HEK293 (cell line): ENCODE results near the gene PLD5.
"Not testable (repeated sequence)": the region's sequence is repeated elsewhere in the genome, so short reads cannot be mapped to it uniquely, and the experiment has no call there.

Source experiments
- ZEB2 ChIP-seq: fragments of 450-650 bp; formaldehyde crosslinking; IDR thresholded peaks from 2 replicates; pipeline ENCODE4 v1.5.1; 2016; ENCODE audit warnings: missing biosample characterization, missing genetic modification characterization
- ZNF121 ChIP-seq: fragments of 450-650 bp; formaldehyde crosslinking; IDR thresholded peaks from 2 replicates; pipeline ENCODE4 v1.5.1; 2016; ENCODE audit warnings: missing biosample characterization, missing genetic modification characterization
- ZNF223 ChIP-seq: fragments of 450-650 bp; formaldehyde crosslinking; IDR thresholded peaks from 2 replicates; pipeline ENCODE4 v1.5.1; 2016; ENCODE audit warnings: missing biosample characterization, missing genetic modification characterization
- ZNF548 ChIP-seq: fragments of 450-650 bp; formaldehyde crosslinking; IDR thresholded peaks from 2 replicates; pipeline ENCODE4 v1.5.1; 2016; ENCODE audit warnings: missing biosample characterization, missing genetic modification characterization
- ZNF76 ChIP-seq: fragments of 450-650 bp; formaldehyde crosslinking; IDR thresholded peaks from 2 replicates; pipeline ENCODE4; 2016; ENCODE audit warnings: low read depth, missing biosample characterization, missing genetic modification characterization, borderline replicate concordance
- TF ChIP-seq, protein P1 (sequence below): fragments of 450-650 bp; formaldehyde crosslinking; IDR thresholded peaks from 2 replicates; pipeline ENCODE4 v1.5.1; 2016; ENCODE audit warnings: missing biosample characterization, missing genetic modification characterization
- TF ChIP-seq, protein P2 (sequence below): fragments of 450-650 bp; formaldehyde crosslinking; IDR thresholded peaks from 2 replicates; pipeline ENCODE4 v1.5.1; 2016; ENCODE audit warnings: missing biosample characterization, missing genetic modification characterization
- TF ChIP-seq, protein P3 (sequence below): fragments of 450-650 bp; formaldehyde crosslinking; IDR thresholded peaks from 2 replicates; pipeline ENCODE4 v1.5.1; 2017; ENCODE audit warnings: missing biosample characterization, missing genetic modification characterization
- TF ChIP-seq, protein P4 (sequence below): fragments of 450-650 bp; formaldehyde crosslinking; IDR thresholded peaks from 2 replicates; pipeline ENCODE4 v1.5.0; 2017; ENCODE audit warnings: missing biosample characterization, missing genetic modification characterization, borderline replicate concordance
- TF ChIP-seq, protein P5 (sequence below): fragments of 450-650 bp; formaldehyde crosslinking; optimal IDR thresholded peaks from 2 replicates; pipeline ENCODE3; 2016; ENCODE audit warnings: missing biosample characterization, mild to moderate bottlenecking, missing genetic modification characterization

DNA sequence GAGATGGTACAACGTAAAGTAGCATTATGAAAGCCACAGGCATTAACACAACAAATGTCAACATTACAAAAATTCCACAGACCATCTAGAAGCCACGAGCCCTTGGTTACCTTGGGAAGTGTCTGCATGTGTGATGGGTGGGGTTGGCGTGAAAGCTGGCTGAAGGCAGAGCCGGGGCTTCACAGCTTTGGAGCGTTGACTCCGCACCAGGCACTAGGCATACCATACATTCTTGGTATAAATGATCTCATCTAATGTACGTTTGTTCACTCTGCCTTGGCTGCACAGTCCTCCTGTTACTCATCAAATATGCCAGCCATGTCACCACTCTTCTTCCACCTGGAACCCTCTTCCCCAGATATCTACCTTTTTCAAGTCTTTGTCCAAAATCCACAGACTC is 202.5 kb downstream of the PLD5 start:
- not testable (repeated sequence) for TF ChIP-seq ZEB2, ZNF121, ZNF548, ZNF223, ZNF76 (tag by site-specific recombination)
- TF ChIP-seq, protein P1, sequence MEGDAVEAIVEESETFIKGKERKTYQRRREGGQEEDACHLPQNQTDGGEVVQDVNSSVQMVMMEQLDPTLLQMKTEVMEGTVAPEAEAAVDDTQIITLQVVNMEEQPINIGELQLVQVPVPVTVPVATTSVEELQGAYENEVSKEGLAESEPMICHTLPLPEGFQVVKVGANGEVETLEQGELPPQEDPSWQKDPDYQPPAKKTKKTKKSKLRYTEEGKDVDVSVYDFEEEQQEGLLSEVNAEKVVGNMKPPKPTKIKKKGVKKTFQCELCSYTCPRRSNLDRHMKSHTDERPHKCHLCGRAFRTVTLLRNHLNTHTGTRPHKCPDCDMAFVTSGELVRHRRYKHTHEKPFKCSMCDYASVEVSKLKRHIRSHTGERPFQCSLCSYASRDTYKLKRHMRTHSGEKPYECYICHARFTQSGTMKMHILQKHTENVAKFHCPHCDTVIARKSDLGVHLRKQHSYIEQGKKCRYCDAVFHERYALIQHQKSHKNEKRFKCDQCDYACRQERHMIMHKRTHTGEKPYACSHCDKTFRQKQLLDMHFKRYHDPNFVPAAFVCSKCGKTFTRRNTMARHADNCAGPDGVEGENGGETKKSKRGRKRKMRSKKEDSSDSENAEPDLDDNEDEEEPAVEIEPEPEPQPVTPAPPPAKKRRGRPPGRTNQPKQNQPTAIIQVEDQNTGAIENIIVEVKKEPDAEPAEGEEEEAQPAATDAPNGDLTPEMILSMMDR = not testable (repeated sequence)
- TF ChIP-seq, protein P2, sequence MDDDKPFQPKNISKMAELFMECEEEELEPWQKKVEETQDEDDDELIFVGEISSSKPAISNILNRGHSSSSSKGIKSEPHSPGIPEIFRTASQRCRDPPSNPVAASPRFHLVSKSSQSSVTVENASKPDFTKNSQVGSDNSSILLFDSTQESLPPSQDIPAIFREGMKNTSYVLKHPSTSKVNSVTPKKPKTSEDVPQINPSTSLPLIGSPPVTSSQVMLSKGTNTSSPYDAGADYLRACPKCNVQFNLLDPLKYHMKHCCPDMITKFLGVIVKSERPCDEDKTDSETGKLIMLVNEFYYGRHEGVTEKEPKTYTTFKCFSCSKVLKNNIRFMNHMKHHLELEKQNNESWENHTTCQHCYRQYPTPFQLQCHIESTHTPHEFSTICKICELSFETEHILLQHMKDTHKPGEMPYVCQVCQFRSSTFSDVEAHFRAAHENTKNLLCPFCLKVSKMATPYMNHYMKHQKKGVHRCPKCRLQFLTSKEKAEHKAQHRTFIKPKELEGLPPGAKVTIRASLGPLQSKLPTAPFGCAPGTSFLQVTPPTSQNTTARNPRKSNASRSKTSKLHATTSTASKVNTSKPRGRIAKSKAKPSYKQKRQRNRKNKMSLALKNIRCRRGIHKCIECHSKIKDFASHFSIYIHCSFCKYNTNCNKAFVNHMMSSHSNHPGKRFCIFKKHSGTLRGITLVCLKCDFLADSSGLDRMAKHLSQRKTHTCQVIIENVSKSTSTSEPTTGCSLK (tag by site-specific recombination) = not testable (repeated sequence)
- TF ChIP-seq, protein P3, sequence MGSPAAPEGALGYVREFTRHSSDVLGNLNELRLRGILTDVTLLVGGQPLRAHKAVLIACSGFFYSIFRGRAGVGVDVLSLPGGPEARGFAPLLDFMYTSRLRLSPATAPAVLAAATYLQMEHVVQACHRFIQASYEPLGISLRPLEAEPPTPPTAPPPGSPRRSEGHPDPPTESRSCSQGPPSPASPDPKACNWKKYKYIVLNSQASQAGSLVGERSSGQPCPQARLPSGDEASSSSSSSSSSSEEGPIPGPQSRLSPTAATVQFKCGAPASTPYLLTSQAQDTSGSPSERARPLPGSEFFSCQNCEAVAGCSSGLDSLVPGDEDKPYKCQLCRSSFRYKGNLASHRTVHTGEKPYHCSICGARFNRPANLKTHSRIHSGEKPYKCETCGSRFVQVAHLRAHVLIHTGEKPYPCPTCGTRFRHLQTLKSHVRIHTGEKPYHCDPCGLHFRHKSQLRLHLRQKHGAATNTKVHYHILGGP = not testable (repeated sequence)
- TF ChIP-seq, protein P4, sequence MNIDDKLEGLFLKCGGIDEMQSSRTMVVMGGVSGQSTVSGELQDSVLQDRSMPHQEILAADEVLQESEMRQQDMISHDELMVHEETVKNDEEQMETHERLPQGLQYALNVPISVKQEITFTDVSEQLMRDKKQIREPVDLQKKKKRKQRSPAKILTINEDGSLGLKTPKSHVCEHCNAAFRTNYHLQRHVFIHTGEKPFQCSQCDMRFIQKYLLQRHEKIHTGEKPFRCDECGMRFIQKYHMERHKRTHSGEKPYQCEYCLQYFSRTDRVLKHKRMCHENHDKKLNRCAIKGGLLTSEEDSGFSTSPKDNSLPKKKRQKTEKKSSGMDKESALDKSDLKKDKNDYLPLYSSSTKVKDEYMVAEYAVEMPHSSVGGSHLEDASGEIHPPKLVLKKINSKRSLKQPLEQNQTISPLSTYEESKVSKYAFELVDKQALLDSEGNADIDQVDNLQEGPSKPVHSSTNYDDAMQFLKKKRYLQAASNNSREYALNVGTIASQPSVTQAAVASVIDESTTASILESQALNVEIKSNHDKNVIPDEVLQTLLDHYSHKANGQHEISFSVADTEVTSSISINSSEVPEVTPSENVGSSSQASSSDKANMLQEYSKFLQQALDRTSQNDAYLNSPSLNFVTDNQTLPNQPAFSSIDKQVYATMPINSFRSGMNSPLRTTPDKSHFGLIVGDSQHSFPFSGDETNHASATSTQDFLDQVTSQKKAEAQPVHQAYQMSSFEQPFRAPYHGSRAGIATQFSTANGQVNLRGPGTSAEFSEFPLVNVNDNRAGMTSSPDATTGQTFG = not testable (repeated sequence)
- TF ChIP-seq, protein P5, sequence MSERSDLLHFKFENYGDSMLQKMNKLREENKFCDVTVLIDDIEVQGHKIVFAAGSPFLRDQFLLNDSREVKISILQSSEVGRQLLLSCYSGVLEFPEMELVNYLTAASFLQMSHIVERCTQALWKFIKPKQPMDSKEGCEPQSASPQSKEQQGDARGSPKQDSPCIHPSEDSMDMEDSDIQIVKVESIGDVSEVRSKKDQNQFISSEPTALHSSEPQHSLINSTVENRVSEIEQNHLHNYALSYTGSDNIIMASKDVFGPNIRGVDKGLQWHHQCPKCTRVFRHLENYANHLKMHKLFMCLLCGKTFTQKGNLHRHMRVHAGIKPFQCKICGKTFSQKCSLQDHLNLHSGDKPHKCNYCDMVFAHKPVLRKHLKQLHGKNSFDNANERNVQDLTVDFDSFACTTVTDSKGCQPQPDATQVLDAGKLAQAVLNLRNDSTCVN (tag by site-specific recombination) = not testable (repeated sequence)
